Stimulated activated CD8-positive, alpha-beta memory T cell treated with anti-CD3 and anti-CD28 coated beads, Interleukin-12 subunit alpha, Interleukin-12 subunit beta, amount 100 ng/mL, for 24 hours (primary cell): ENCODE data around the gene GOLGA6L1.
"Not testable (repeated sequence)": the region's sequence is repeated elsewhere in the genome, so short reads cannot be mapped to it uniquely, and the experiment has no call there.

ENCODE experiments used
- DNase-seq: peaks from one replicate; pipeline ENCODE4 v3.0.0-alpha.2; 2020; ENCODE audit errors: extremely low read depth

GOLGA6L1 gene, protein sequence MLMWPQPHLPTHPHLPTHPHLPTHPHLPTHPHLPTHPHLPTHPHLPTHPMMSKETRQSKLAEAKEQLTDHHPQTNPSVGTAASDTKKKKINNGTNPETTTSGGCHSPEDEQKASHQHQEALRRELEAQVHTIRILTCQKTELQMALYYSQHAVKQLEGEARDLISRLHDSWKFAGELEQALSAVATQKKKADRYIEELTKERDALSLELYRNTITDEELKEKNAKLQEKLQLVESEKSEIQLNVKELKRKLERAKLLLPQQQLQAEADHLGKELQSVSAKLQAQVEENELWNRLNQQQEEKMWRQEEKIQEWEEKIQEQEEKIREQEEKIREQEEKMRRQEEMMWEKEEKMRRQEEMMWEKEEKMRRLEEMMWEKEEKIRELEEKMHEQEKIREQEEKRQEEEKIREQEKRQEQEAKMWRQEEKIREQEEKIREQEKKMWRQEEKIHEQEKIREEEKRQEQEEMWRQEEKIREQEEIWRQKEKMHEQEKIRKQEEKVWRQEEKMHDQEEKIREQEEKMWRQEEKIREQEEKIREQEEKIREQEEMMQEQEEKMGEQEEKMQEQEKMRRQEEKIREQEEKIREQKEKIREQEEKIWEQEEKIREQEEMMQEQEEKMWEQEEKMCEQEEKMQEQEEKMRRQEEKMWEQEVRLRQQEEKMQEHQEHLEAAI

GRCh38 chr15:23136722-23137121 lies at the start of gene GOLGA6L1:
Gene GOLGA6L1 (minus strand): TSS chr15:23136822. CDS start chr15:23136731, 91 bp downstream.
- DNase-seq = not testable (repeated sequence)

GRCh38 chr15:23181201-23181600 lies 44.6 kb upstream of the GOLGA6L1 start:
- DNase-seq = not testable (repeated sequence)

- not testable (repeated sequence) for DNase-seq
These were observed 43.9 kb upstream of the GOLGA6L1 start for GRCh38 chr15:23180547-23180927.

DNA sequence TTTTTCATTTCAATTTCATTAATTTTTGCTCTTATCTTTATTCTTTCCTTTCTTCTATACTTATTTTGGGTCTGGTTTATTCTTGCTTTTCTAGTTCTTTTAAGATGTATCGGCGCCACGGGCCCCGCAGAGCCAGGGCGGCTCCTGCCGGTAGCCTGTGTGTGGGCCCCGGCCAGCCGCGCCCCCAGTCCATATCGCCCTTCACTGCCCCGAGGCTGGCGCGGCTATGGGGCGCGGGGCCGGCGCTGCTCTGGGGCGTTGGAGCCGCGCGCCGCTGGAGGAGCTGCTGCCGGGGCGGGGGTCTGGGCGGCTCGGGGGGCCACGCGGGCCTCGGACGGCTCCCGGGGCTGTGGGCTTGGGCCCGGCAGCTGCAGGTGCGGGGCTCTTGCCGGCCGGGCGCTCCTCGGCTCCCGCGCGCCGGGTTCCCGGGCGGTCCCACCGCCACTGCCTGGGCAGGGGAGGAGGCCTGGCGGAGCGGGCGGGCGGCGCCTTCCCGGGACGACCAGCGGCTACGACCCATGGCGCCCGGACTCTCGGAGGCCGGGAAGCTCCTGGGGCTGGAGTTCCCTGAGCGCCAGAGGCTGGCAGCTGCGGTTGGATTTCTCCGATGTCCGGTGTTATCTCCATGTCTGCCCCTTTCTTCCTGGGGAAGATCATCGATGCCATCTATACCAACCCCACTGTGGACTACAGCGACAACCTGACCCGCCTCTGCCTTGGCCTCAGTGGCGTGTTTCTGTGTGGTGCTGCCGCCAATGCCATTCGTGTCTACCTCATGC lies 43.3 kb upstream of the GOLGA6L1 start:
- DNase-seq = not testable (repeated sequence)

DNA sequence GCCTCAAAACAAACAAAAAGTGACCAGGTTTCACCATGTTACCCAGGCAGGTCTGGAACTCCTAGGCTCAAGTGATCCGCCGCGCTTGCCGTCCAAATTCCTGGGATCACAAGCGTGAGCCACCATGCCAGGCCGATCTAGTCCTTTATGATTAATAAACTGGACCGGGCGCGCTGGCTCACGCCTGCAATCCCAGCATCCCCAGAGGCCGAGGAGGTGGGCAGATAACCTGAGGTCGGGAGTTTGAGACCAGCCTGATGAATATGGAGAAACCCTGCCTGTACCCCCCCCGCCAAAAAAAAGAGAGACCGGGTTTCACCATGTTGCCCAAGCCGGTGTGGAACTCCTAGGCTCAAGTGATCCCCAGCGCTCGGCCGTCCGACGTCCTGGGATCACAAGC lies 40.1 kb upstream of the GOLGA6L1 start:
- DNase-seq = not testable (repeated sequence)

DNA sequence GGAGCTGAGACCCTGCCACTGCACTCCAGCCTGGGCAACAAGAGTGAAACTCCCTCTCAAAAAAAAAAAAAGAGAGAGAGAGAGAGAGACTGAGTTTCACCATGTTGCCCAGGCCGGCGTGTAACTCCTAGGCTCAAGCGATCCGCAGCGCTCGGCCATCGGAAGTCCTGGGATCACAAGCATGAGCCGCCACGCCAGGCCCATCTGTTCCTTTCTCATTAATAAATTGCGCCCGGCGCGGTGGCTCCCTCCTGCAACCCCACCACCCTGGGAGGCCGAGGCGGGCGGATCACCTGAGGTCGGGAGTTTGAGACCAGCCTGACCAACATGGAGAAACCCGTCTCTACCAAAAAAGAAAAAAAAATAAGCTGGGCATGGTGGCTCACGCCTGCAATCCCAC lies 39.0 kb upstream of the GOLGA6L1 start:
- not testable (repeated sequence) for DNase-seq

GRCh38 chr15:23174609-23175140 lies 38.1 kb upstream of the GOLGA6L1 start:
- not testable (repeated sequence) for DNase-seq

- not testable (repeated sequence) for DNase-seq
These were observed 3.8 kb downstream of the GOLGA6L1 start for GRCh38 chr15:23132787-23133186.

GRCh38 chr15:23118208-23118607 lies 18.4 kb downstream of the GOLGA6L1 start:
- no peak for DNase-seq

GRCh38 chr15:23095796-23096195 lies 40.8 kb downstream of the GOLGA6L1 start:
- DNase-seq = no peak

- no peak for DNase-seq
These were observed 53.5 kb downstream of the GOLGA6L1 start for GRCh38 chr15:23083115-23083514.

DNA sequence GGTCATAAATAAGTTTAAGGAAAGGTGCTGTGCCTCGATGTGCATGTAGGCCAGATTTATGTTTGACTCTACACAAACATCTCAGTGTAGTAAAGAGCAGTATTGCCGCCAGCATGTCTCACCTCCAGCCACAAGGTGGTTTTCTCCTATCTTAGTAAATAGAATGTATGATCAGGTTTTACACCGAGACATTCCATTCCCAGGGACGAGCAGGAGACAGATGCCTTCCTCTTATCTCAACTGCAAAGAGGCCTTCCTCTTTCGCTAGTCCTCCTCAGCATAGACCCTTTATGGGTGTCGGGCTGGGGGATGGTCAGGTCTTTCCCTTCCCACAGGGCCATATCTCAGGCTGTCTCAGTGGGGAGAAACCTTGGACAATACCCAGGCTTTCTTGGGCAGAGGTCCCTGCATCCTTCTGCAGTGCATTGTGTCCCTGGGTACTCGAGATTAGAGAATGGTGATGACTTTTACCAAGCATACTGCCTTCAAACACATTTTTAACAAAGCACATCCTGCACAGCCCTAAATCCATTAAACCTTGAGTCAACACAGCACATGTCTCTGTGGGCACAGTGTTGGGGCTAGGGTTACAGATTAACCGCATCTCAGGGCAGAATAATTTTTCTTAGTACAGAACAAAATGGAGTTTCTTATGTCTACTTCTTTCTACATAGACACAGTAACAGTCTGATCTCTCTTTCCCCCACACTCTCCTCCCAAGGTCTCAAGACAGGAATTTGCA lies 54.5 kb downstream of the GOLGA6L1 start:
- DNase-seq = not testable (repeated sequence)

- no peak for DNase-seq
These were observed 55.4 kb downstream of the GOLGA6L1 start for GRCh38 chr15:23081271-23081670.

- DNase-seq = no peak
These were observed 56.9 kb downstream of the GOLGA6L1 start for GRCh38 chr15:23079766-23080165.
